Transverse colon (tissue), 4 donors: ENCODE measurements around the gene DNAJC8.

Source experiments
- CTCF ChIP-seq, 5 experiments: fragments of 200-600 bp in 3 of 5; fragments of 450-650 bp in 2 of 5; sonication (generic) in 3 of 5; IDR thresholded peaks; 1 replicate in 2 of 5; 2 replicates in 3 of 5; pipeline ENCODE4 v1.5.1; 2016 to 2017; ENCODE audit warnings: antibody characterized with exemption in 5 of 5, inconsistent platforms in 3 of 5, mild to moderate bottlenecking in 2 of 5, moderate library complexity in 1 of 5
- EP300 ChIP-seq: sonication (generic); formaldehyde crosslinking; IDR thresholded peaks from one replicate; pipeline ENCODE4 v1.6.1; 2017; ENCODE audit warnings: antibody characterized with exemption, low read depth
- POLR2AphosphoS5 ChIP-seq, 3 donors: sonication (generic); formaldehyde crosslinking; IDR thresholded peaks; one replicate each; pipeline ENCODE4 v1.6.1; 2016; ENCODE audit warnings: antibody characterized with exemption in 3 of 3

DNA sequence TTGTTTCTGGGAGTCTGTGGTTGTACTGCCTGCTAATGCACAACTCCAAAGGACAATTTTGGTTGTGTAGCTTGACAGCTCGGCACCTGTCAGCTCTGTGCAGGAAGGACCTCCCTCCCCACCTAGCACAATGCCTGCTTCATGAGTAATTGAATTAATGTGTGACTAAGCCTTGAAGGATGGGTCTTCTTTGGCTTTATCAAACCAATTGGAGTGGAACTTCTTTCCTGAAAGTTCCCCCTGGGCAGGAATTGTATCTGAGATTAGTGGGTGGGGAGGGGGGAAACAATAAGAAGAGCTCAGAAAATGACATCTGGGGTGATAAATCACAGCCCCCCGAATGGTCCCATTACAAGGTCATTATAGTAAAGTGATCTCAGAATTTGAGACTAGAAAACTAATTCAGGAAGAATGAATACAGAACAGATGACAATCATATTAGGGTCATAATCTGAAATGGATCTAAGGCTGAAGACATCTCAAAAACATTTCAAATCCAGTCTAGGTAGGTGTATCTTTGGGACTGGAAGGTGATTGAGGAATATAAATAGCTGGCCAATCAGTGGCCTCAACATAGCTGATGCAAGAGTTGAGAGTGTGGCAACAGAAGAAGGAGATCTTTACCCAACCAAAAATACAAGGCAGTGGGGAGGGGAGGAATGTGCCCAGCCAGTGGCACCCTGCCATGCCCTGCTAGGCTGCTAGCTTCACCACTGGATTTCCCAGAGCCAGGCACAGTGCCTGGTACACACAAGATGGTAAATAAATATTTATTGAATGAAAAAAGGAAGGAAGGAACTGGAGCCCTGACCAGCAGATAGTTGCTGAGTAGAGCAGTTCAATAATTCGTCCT is 16.4 kb upstream of the DNAJC8 start:
- TF ChIP-seq EP300, result no peak
- TF ChIP-seq CTCF (IDR thresholded peaks at IDR 0.05), result no peak
- TF ChIP-seq POLR2AphosphoS5 (IDR thresholded peaks at IDR 0.05), result no peak
